ENCODE measurements around the gene DEPDC5. TPM values are rescaled to one million over a fixed set of nuclear protein-coding genes. Genes with fewer than 3 reads are reported as not detected.

DEPDC5 gene
- total and polyA plus RNA-seq, 7 donors, result 8.4 to 21.3 (median 12.9) TPM

DNA sequence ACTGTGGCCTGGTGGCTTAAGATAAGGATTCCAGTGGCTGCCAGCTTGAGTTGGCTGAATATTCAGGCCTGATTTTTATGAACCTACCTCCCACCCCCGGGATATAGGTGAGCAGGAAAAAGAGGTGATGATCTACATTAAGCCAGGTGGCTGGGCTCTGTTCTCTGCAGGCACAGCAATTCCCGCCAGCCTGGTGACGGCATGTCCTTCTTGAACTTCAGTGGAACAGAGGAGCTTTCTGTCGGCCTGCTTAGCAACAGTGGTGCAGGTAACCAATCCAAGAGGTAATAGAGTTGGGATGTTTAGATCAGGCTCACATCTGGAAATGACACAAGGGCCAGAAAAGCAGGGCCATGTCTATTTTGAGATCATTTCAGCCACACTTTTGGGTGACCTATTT is 68.7 kb downstream of the DEPDC5 start:
- 91 to 95% methylated on average over 4 of the region's 4 CpGs for WGBS, 2 donors
- Histone ChIP-seq H3K4me1 (no peaks in the 10 kb centered on the region), H3K36me3 (peaks cover 17 to 93% (median 48%) of the 10 kb centered on the region in 4 donors), H3K4me3 (no peak overlapping the region), H3K27me3 (no peaks in the 10 kb centered on the region), H3K27ac (no peak overlapping the region), H3K9me3 (no peaks in the 10 kb centered on the region)
- intact Hi-C loops (cut with DNase I), result no loop called here
- DNase-seq, result no peak
- no peak for TF ChIP-seq POLR2AphosphoS5 (IDR thresholded peaks at IDR 0.05)
- TF ChIP-seq POLR2A (IDR thresholded peaks at IDR 0.05), result no peak
- TF ChIP-seq, protein P1, sequence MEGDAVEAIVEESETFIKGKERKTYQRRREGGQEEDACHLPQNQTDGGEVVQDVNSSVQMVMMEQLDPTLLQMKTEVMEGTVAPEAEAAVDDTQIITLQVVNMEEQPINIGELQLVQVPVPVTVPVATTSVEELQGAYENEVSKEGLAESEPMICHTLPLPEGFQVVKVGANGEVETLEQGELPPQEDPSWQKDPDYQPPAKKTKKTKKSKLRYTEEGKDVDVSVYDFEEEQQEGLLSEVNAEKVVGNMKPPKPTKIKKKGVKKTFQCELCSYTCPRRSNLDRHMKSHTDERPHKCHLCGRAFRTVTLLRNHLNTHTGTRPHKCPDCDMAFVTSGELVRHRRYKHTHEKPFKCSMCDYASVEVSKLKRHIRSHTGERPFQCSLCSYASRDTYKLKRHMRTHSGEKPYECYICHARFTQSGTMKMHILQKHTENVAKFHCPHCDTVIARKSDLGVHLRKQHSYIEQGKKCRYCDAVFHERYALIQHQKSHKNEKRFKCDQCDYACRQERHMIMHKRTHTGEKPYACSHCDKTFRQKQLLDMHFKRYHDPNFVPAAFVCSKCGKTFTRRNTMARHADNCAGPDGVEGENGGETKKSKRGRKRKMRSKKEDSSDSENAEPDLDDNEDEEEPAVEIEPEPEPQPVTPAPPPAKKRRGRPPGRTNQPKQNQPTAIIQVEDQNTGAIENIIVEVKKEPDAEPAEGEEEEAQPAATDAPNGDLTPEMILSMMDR (IDR thresholded peaks at IDR 0.05), result no peak
- no peak for TF ChIP-seq EP300 (IDR thresholded peaks at IDR 0.05)

DNA sequence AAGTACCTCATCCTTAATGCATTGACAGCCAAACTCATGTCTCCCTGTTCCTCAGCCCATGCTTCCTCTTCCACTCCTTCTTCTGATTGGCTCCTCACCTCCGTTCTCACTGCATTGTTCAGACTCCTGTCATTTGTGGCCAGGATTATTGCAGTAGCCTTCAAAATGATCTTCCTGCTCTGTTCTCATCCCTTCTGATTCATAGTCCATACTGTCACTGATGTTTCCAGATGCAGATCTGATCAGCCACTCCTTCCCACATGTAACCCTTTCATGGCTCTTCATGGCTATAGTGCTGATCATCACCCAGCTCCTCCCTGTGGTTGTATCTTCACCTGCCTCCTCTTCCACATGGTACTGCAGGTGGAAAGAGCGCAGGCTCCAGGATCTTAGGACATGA is 71.7 kb downstream of the DEPDC5 start:
- no peak for DNase-seq
- Histone ChIP-seq H3K4me3 (no peak overlapping the region), H3K27ac (no peak overlapping the region), H3K4me1 (peaks cover 0 to 12% (median 3%) of the 10 kb centered on the region in 4 donors), H3K36me3 (peaks cover 14 to 70% (median 27%) of the 10 kb centered on the region in 4 donors), H3K27me3 (no peaks in the 10 kb centered on the region), H3K9me3 (no peaks in the 10 kb centered on the region)
- intact Hi-C loops (cut with DNase I), result no loop called here
- WGBS, 2 donors, result 88 to 93% methylated on average over 2 of the region's 2 CpGs
- no peak for TF ChIP-seq EP300 (IDR thresholded peaks at IDR 0.05)

DNA sequence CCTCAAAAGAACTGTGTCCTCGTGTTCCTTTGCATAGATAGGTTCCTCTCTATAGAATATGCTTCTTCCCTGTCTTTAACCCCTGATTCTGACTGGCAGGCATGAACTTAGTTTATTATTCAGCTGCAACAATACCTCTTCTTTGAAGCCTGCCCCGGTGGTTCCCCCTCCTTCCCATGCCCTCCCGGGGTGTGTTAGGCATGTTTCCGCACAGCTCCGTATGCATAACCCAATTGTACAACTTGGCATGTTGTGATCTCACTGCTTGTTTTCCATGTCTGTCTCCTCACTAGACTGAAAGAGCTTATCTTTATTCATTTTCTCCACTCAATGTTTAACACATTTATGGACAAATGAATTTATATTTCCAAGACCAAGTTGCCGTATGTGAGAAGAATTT is 72.6 kb downstream of the DEPDC5 start:
- H3K4me1 ChIP-seq, result peaks cover 0 to 12% (median 3%) of the 10 kb centered on the region in 4 donors
- H3K27me3 ChIP-seq, result no peaks in the 10 kb centered on the region
- no peak overlapping the region for H3K27ac ChIP-seq
- no peak for DNase-seq
- TF ChIP-seq, protein P1 (IDR thresholded peaks at IDR 0.05), result no peak
- TF ChIP-seq POLR2AphosphoS5 (IDR thresholded peaks at IDR 0.05), result no peak
- TF ChIP-seq POLR2A (IDR thresholded peaks at IDR 0.05), result no peak
- TF ChIP-seq EP300 (IDR thresholded peaks at IDR 0.05), result no peak
- H3K4me3 ChIP-seq, result no peak overlapping the region
- H3K36me3 ChIP-seq, result peaks cover 10 to 63% (median 21%) of the 10 kb centered on the region in 4 donors
- WGBS, 2 donors, result 79 to 86% methylated on average over 6 of the region's 6 CpGs
- intact Hi-C loops (cut with DNase I), result no loop called here
- no peaks in the 10 kb centered on the region for H3K9me3 ChIP-seq

DNA sequence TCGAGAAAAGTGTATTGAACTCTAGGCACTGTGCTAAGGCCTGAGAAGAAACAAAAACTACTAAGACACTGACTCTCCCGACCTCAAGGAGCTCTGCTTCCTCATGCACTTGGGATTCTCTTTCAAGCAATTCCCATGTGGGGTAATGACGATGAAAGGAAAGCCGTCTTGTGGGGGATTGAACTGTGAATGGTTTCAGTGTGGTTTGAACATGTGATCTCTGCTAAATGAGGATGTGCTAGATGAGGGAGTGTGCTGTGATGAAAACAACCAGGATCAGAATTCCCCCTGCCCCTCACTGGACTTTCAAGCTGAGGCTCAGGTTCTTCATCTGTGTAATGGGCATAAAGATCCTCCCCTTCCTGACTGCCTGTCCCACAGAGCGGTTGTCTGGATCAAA is 74.9 kb downstream of the DEPDC5 start:
- peaks cover 0 to 46% (median 4%) of the 10 kb centered on the region in 4 donors for H3K36me3 ChIP-seq
- H3K9me3 ChIP-seq, result no peaks in the 10 kb centered on the region
- intact Hi-C loops (cut with DNase I), result no loop called here
- H3K4me1 ChIP-seq, result peaks cover 0 to 12% (median 3%) of the 10 kb centered on the region in 4 donors
- H3K27ac ChIP-seq, result peak overlapping the region in 1 of 4 donors; percentile 40
- DNase-seq, result no peak
- no peak overlapping the region for H3K4me3 ChIP-seq
- H3K27me3 ChIP-seq, result no peaks in the 10 kb centered on the region
- 77 to 92% methylated on average over 5 of the region's 5 CpGs for WGBS, 2 donors
- TF ChIP-seq POLR2A (IDR thresholded peaks at IDR 0.05), result no peak
- TF ChIP-seq, protein P1 (IDR thresholded peaks at IDR 0.05), result no peak

GRCh38 chr22:31829505-31829904 is 75.7 kb downstream of the DEPDC5 start:
- TF ChIP-seq POLR2AphosphoS5 (IDR thresholded peaks at IDR 0.05) (peak in 3 of 4 donors; percentile 29 to 50 (median 44)), EP300 (IDR thresholded peaks at IDR 0.05) (no peak)
- WGBS, 2 donors, result 55 to 58% methylated on average over 1 of the region's 1 CpG
- Histone ChIP-seq H3K27ac (peak overlapping the region in 1 of 4 donors; percentile 40), H3K4me3 (no peak overlapping the region), H3K4me1 (peaks cover 0 to 12% (median 3%) of the 10 kb centered on the region in 4 donors), H3K9me3 (no peaks in the 10 kb centered on the region), H3K36me3 (peaks cover 0 to 46% (median 6%) of the 10 kb centered on the region in 4 donors), H3K27me3 (no peaks in the 10 kb centered on the region)
- intact Hi-C loops (cut with DNase I), result no loop called here
- no peak for DNase-seq

DNA sequence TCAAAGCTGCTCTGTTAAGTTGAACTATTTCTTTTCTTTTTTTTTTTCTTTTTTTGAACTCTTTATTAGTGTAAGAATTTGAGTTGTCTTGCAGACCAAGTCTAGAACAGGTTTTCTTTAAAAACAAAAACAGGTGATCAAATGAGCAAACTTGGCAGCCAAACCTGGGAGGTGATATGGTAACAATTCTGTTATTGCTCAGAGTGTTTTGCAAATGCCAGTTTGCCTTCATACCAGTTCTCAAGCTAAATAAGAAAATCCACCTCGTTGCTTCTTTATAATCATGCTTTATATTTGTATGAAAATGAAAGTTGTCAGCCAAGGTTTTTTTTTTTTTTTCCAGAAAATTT is 76.9 kb downstream of the DEPDC5 start:
- 37 to 61% methylated on average over 1 of the region's 1 CpG for WGBS, 2 donors
- H3K36me3 ChIP-seq, result peaks cover 0 to 46% (median 9%) of the 10 kb centered on the region in 4 donors
- H3K27me3 ChIP-seq, result no peaks in the 10 kb centered on the region
- no peak overlapping the region for H3K27ac ChIP-seq
- DNase-seq, result no peak
- no peak overlapping the region for H3K4me3 ChIP-seq
- TF ChIP-seq POLR2AphosphoS5 (IDR thresholded peaks at IDR 0.05) (no peak), EP300 (IDR thresholded peaks at IDR 0.05) (no peak), POLR2A (IDR thresholded peaks at IDR 0.05) (no peak)
- TF ChIP-seq, protein P1 (IDR thresholded peaks at IDR 0.05), result no peak
- peaks cover 0 to 12% (median 3%) of the 10 kb centered on the region in 4 donors for H3K4me1 ChIP-seq
- H3K9me3 ChIP-seq, result no peaks in the 10 kb centered on the region
- intact Hi-C loops (cut with DNase I), result no loop called here

All from sigmoid colon (tissue), 7 donors.